IMR-90 (cell line): Measurements from ENCODE around the gene LRP1B. TPM values are rescaled to one million over a fixed set of nuclear protein-coding genes. Genes with fewer than 3 reads are reported as not detected.

ENCODE experiments used
- ATAC-seq: fragments of 200-7000 bp; cut with Tn5 transposase; 2 replicates; pipeline ENCODE4 v1.9.1; 2020; ENCODE audit warnings: low read depth, mild to moderate bottlenecking, moderate library complexity
- BruUV-seq: library from RNA; stranded (reverse); fragments of 400-500 nt; replicated peaks from 2 replicates; lab custom pipeline; 2021; lab: Mats Ljungman, UMichigan
- CTCF ChIA-PET: fragments of 300-600 bp; formaldehyde crosslinking; extraction: SDS; loops from one replicate; lab custom pipeline; 2021; ENCODE audit warnings: antibody characterized with exemption; lab: Yijun Ruan, JAX
- POLR2A ChIA-PET: fragments of 300-600 bp; sonication (Branson Sonifier 250); formaldehyde crosslinking; loops from one replicate; lab custom pipeline; 2022; ENCODE audit warnings: antibody characterized with exemption; ENCODE audit not compliant: unreplicated experiment; lab: Charles Lee
- DNase-seq: peaks from one replicate; pipeline ENCODE4 v3.0.0; 2013
- H2AFZ ChIP-seq: replicated peaks from 2 replicates; pipeline ENCODE3; 2013; ENCODE audit warnings: low read length, mild to moderate bottlenecking; ENCODE audit not compliant: poor library complexity
- H2AK5ac ChIP-seq: 2 replicates; pipeline ENCODE4 v1.6.1; 2013; ENCODE audit warnings: low read depth, low read length, inconsistent platforms
- H2AK9ac ChIP-seq: replicated peaks from 2 replicates; pipeline ENCODE3; 2013; ENCODE audit warnings: mild to moderate bottlenecking, low read depth, low read length, moderate library complexity; ENCODE audit not compliant: poor library complexity
- H2BK120ac ChIP-seq: 2 replicates; pipeline ENCODE4 v1.6.1; 2013; ENCODE audit warnings: low read depth, low read length, inconsistent platforms
- H2BK15ac ChIP-seq: 3 replicates; pipeline ENCODE4 v1.6.1; 2013; ENCODE audit warnings: low read depth, low read length, inconsistent platforms
- H2BK20ac ChIP-seq: 2 replicates; pipeline ENCODE4 v1.6.1; 2013; ENCODE audit warnings: low read depth, mild to moderate bottlenecking, inconsistent platforms, low read length, moderate library complexity
- H2BK5ac ChIP-seq: 2 replicates; pipeline ENCODE4 v1.6.1; 2013; ENCODE audit warnings: mild to moderate bottlenecking, low read depth, low read length, inconsistent platforms; ENCODE audit not compliant: poor library complexity, severe bottlenecking
- H3K14ac ChIP-seq: replicated peaks from 2 replicates; pipeline ENCODE4 v1.6.1; 2013; ENCODE audit warnings: low read depth, low read length, inconsistent platforms
- H3K18ac ChIP-seq: 2 replicates; pipeline ENCODE4 v1.6.1; 2013; ENCODE audit warnings: low read depth, low read length, control low read depth
- H3K23ac ChIP-seq: 2 replicates; pipeline ENCODE4 v1.6.1; 2013; ENCODE audit warnings: low read depth, low read length, inconsistent platforms
- H3K27ac ChIP-seq: 2 replicates; pipeline ENCODE4 v1.5.1; 2013; ENCODE audit warnings: mild to moderate bottlenecking, control low read depth, low read length; ENCODE audit not compliant: insufficient read depth
- H3K27me3 ChIP-seq: 2 replicates; pipeline ENCODE4 v1.6.1; 2013; ENCODE audit warnings: low read length; ENCODE audit not compliant: control insufficient read depth, insufficient read depth
- H3K36me3 ChIP-seq: 2 replicates; pipeline ENCODE4 v1.6.1; 2013; ENCODE audit warnings: low read length, mixed read lengths; ENCODE audit not compliant: control insufficient read depth, insufficient read depth
- H3K4ac ChIP-seq: 2 replicates; pipeline ENCODE4 v1.6.1; 2013; ENCODE audit warnings: low read depth, low read length, inconsistent platforms
- H3K4me1 ChIP-seq: 2 replicates; pipeline ENCODE4 v1.6.1; 2013; ENCODE audit warnings: low read length, mixed read lengths; ENCODE audit not compliant: control insufficient read depth, insufficient read depth
- H3K4me2 ChIP-seq: 2 replicates; pipeline ENCODE4 v1.6.1; 2013; ENCODE audit warnings: low read depth, mild to moderate bottlenecking, control low read depth, low read length, moderate library complexity
- H3K4me3 ChIP-seq: 2 replicates; pipeline ENCODE4 v1.5.1; 2013; ENCODE audit warnings: low read depth, mild to moderate bottlenecking, control low read depth, low read length, moderate library complexity; ENCODE audit not compliant: insufficient read depth
- H3K56ac ChIP-seq: 2 replicates; pipeline ENCODE4 v1.6.1; 2013; ENCODE audit warnings: low read length, inconsistent platforms; ENCODE audit not compliant: insufficient read depth; ENCODE audit errors: extremely low read depth
- H3K79me1 ChIP-seq, 2 experiments: 2 replicates each; pipeline ENCODE4 v1.6.1; 2013; ENCODE audit warnings: low read length in 2 of 2, inconsistent platforms in 1 of 2, low read depth in 1 of 2
- H3K9ac ChIP-seq: 2 replicates; pipeline ENCODE4 v1.6.1; 2013; ENCODE audit warnings: low read depth, low read length, control low read depth
- H3K9me1 ChIP-seq: 2 replicates; pipeline ENCODE4 v1.6.1; 2013; ENCODE audit warnings: low read length, inconsistent platforms; ENCODE audit not compliant: insufficient read depth
- H3K9me3 ChIP-seq: 2 replicates; pipeline ENCODE4 v1.6.1; 2013; ENCODE audit warnings: low read length; ENCODE audit not compliant: control insufficient read depth, insufficient read depth
- H4K20me1 ChIP-seq: 2 replicates; pipeline ENCODE4 v1.6.1; 2013; ENCODE audit warnings: low read length, inconsistent platforms; ENCODE audit not compliant: insufficient read depth
- H4K5ac ChIP-seq: 2 replicates; pipeline ENCODE4 v1.6.1; 2013; ENCODE audit warnings: mild to moderate bottlenecking, low read depth, low read length, control low read depth
- H4K8ac ChIP-seq, 2 experiments: 2 replicates each; pipeline ENCODE4 v1.6.1; 2013; ENCODE audit warnings: low read depth in 2 of 2, low read length in 2 of 2, control low read depth in 1 of 2, inconsistent platforms in 1 of 2
- H4K91ac ChIP-seq: 2 replicates; pipeline ENCODE4 v1.6.1; 2013; ENCODE audit warnings: low read depth, low read length, inconsistent platforms; ENCODE audit not compliant: insufficient read depth
- CHD1 ChIP-seq: IDR thresholded peaks from 2 replicates; pipeline ENCODE4 v1.6.1; 2012; ENCODE audit warnings: low read depth, low read length, improper control_type of control experiment
- MAZ ChIP-seq: IDR thresholded peaks from 2 replicates; pipeline ENCODE4 v1.6.1; 2012; ENCODE audit warnings: low read depth, mild to moderate bottlenecking, low read length, improper control_type of control experiment, moderate library complexity, borderline replicate concordance
- SMC3 ChIP-seq: fragments of 150-350 bp; IDR thresholded peaks from 2 replicates; pipeline ENCODE4 v1.6.1; 2016; ENCODE audit warnings: low read depth, mild to moderate bottlenecking, antibody characterized with exemption, low read length, moderate library complexity
- WGBS, 2 experiments: methylation state at CpG; one replicate each; pipeline versions ENCODE4 v1.1.5 to v1.1.7; 2013; ENCODE audit warnings: missing lambda C conversion rate in 2 of 2; ENCODE audit not compliant: insufficient read length in 1 of 2; ENCODE audit errors: extremely low coverage in 2 of 2; 5-methylcytosine and 5-hydroxymethylcytosine counted together
- dilution Hi-C: fragments of 300-500 bp; cut with HindIII; formaldehyde crosslinking; loops from one replicate; pipeline ENCODE4 v1.14.3; 2018; ENCODE audit warnings: low sequenced_read_pairs; ENCODE audit not compliant: unreplicated experiment
- in situ Hi-C: fragments of 300-500 bp; cut with MboI; formaldehyde crosslinking; loops from 3 replicates; pipeline ENCODE4 v1.14.3; 2019; ENCODE audit warnings: low sequenced_read_pairs, inconsistent platforms, mixed read lengths
- intact Hi-C: fragments of 100-400 bp; cut with micrococcal nuclease; formaldehyde crosslinking; loops from 2 replicates; pipeline ENCODE4 v1.10.0; 2022
- polyA plus RNA-seq, 3 experiments: library from polyadenylated mRNA; depleted of rRNA; stranded (reverse); fragments of >200 nt; gene quantifications; 2 replicates each; pipeline ENCODE4 v1.2.3, GENCODE V29; 2012; ENCODE audit warnings: low replicate concordance in 1 of 3
- total RNA-seq: library from RNA; depleted of rRNA; stranded (reverse); fragments of >200 nt; gene quantifications from 2 replicates; pipeline ENCODE4 v1.2.3, GENCODE V29; 2012

The LRP1B gene
- total and polyA plus RNA-seq, 2 of the 4 experiments (the other 2 are of a cell fraction) = under 0.01 to 0.02 TPM

DNA sequence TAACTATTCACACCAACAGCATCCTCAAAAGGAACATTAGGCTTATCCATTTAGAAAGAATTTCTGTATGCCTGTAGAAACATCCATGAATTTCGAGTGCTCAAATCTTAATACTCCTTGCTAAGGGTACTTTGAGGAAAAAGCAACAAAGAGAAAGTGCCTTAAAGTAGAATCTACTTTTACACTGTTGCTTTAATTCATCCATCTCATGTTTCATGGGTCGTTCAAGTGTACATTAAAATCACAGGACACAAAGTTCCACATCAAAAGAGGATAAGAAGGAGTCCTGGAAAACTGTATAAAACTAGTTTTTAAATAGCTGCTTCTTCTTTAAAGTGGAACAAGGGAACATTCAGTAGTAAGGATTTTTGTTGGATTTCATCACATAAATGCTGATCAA lies 54.5 kb downstream of the LRP1B start:
- Histone ChIP-seq H3K56ac (no peak overlapping the region), H4K20me1 (no peaks in the 10 kb centered on the region), H3K9me1 (no peaks in the 10 kb centered on the region), H3K18ac (no peak overlapping the region), H3K36me3 (no peaks in the 10 kb centered on the region), H4K91ac (no peak overlapping the region), H2BK15ac (no peak overlapping the region), H3K23ac (no peak overlapping the region), H2BK20ac (no peak overlapping the region), H3K79me1 (no peaks in the 10 kb centered on the region), H2AK5ac (no peak overlapping the region), H2BK120ac (no peak overlapping the region), H2AFZ (no peak overlapping the region), H3K4me1 (no peaks in the 10 kb centered on the region), H2BK5ac (no peak overlapping the region), H3K4me3 (no peak overlapping the region), H3K27ac (no peak overlapping the region), H3K9ac (no peak overlapping the region), H4K5ac (no peak overlapping the region), H2AK9ac (no peak overlapping the region), H3K14ac (no peak overlapping the region), H3K4me2 (no peak overlapping the region), H3K27me3 (no peaks in the 10 kb centered on the region), H3K9me3 (no peaks in the 10 kb centered on the region), H3K4ac (no peak overlapping the region), H4K8ac (no peak overlapping the region)
- DNase-seq (no peak), ATAC-seq (no peak)
- CTCF ChIA-PET = no interaction called here
- in situ Hi-C loops = no loop called here
- TF ChIP-seq MAZ = no peak
- no peak for TF ChIP-seq SMC3
- no peak for TF ChIP-seq CHD1
- no TSS peak for BruUV-seq
- no CpG with 5 or more reads among the region's 2 CpGs for WGBS, 2 experiments
- intact Hi-C loops = no loop called here
- dilution Hi-C loops = no loop called here
- POLR2A ChIA-PET = no interaction called here
